ENCODE measurements around the gene MAGEL2.
"Not testable (repeated sequence)": the region's sequence is repeated elsewhere in the genome, so short reads cannot be mapped to it uniquely, and the experiment has no call there.

Gene MAGEL2

DNA sequence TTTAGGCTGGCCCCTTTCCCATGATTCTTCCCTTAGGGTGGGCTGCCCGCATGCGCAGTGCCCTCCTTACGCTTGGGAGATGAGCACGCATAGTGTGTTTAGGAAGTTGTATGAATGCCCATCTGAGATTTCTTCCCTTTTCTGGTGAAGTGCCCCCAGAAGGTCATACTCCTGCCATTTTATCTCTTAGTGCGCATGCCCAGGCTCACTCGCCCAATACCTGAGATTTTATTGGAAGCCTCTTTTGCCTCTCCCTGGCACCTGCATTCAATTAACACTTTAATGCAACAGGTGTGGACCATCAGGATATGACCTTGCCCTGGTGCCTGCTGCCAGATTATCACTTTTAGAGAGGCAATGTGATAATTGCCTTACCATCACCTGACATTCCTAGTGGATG, 45.5 kb downstream of the MAGEL2 start:
- no peak for DNase-seq

DNA sequence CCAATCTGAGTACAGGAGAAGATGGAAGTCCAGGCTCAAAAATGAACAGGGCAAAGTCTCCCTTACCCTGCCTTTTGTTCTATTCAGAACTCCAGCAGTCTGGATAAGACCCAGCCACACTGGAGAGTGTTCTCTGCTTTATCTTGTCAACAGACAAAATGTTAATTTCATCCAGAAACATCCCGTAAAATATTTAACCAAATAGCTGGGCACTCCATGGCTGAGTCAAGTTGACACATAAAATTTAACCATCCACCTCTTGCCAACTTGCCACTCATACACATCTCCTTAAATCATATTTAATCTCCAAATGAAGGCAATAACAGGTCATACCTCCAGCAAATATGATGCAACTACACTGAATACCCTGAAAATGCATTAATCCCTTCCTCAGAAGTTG, 48.6 kb downstream of the MAGEL2 start:
- DNase-seq: no peak

DNA sequence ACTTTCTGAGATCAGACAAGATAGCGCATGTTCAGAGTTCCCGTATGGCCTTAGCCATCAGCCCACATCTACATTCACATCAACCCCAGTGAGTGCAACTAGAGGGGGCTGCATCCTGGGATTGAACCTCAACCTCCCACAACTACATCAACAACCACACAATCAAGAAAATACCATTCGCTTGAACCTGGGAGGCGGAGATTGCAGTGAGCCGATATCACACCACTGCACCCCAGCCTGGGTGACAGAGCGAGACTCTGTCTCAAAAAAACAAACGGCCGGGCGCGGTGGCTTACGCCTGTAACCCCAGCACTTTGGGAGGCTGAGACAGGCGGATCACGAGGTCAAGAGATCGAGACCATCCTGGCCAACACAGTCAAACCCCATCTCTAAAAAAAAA, 50.4 kb downstream of the MAGEL2 start:
- not testable (repeated sequence) for DNase-seq

DNA sequence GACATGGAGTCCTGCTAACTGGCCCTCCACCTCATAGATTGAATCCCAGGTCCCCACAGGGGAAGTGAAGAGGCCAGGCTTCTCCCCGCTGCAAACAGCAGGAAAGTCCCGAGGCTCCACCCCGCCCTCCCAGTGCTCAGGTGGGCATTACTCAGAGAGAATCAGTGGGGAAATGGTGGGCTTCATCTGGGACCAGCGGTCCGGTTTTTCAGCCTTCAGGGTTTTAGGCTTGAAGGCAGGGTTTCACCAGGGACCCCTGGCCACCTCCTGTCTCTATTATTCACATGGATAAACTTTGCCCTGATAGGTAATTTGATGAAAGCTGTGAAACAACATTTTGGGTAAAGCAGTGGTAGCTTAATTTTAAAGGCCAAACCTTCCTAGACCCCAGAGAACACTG, 50.9 kb downstream of the MAGEL2 start:
- no peak for DNase-seq

DNA sequence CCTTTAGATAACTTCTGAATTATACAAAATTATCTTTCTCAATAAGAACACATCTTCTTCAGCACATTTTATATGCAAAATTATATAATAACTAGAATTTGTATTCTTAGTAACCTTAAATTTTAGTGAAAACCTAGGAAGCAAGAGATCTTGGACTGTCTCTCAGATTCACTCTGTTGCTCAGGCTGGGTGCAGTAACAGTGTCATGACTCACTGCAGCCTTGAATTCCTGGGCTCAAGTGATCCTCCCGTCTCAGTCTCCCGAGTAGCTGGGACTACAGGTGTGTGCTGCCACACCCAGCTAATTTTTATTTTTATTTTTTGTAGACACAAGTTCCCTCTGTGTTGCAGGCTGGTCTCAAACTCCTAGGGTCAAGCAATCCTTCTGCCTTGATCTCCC, 52.3 kb downstream of the MAGEL2 start:
- DNase-seq: no peak

DNA sequence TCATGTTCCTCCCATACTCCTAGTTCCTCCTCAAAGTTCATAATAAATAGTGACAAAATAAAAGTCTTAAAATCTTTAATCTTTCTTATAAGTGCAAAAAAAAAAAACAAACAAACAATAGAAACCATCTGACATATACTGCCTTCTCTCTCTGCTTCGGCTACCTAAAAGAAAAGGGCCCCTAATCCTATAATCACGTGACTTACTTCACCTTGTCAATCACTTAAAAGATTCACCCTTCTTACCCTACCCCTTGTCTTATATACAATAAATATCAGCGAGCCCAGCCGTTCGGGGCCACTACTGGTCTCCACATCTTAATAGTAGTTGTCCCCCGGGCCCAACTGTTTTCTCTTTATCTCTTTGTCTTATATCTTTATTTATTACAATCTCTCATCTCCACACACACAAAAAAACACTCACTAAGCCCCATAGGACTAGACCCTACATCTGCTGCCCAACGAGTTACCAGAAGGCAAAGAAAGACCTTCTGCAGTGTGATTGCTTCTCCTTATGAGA, 53.4 kb downstream of the MAGEL2 start:
- DNase-seq: no peak

Measured in activated T-cell treated with anti-CD3 and anti-CD28 coated beads for 4 hours (primary cell).